ENCODE measurements around the gene KRT73. TPM values are rescaled to one million over a fixed set of nuclear protein-coding genes. Genes with fewer than 3 reads are reported as not detected.

KRT73 gene
- total RNA-seq, 1 experiment from 2014 or later: not detected

- H3K9me3 Mint-ChIP-seq: no peaks in the 10 kb centered on the region
- no peak overlapping the region for H3K4me2 ChIP-seq (ENCODE audit: insufficient read depth, insufficient read length, low read length)
- H4K8ac ChIP-seq (replicated peaks; ENCODE audit: insufficient read length, low read depth, low read length): no peak overlapping the region
- no peak overlapping the region for H3K4ac ChIP-seq (ENCODE audit: low read depth, low read length)
- TF ChIP-seq CTCF (conservative IDR thresholded peaks at IDR 0.05): no peak
- H3K36me3 Mint-ChIP-seq (ENCODE audit: insufficient read depth in 1 of 3, low read depth in 3 of 3): no peaks in the 10 kb centered on the region
- no peak overlapping the region for H2BK20ac ChIP-seq (ENCODE audit: low read depth, low read length, poor library complexity, severe bottlenecking)
- H3K4me3 Mint-ChIP-seq: no peak overlapping the region
- H4K20me1 ChIP-seq (ENCODE audit: control insufficient read depth, insufficient read depth, insufficient read length): no peaks in the 10 kb centered on the region
- H2BK15ac ChIP-seq (ENCODE audit: low read depth, low read length): no peak overlapping the region
- no peak overlapping the region for H3K14ac ChIP-seq (ENCODE audit: insufficient read depth, low read length)
- no peak overlapping the region for H3K27ac ChIP-seq (ENCODE audit: insufficient read length, low read depth, low read length)
- H2BK5ac ChIP-seq (ENCODE audit: insufficient read length, low read length): no peak overlapping the region
- no peak overlapping the region for H3K27ac Mint-ChIP-seq
- H3K23me2 ChIP-seq (ENCODE audit: insufficient read length, low read depth, low read length, poor library complexity, severe bottlenecking): no peaks in the 10 kb centered on the region
- no peaks in the 10 kb centered on the region for H3K9me3 ChIP-seq (ENCODE audit: control insufficient read depth, low read depth, low read length)
- no peak overlapping the region for H4K91ac ChIP-seq (ENCODE audit: insufficient read length, low read depth, low read length)
- H3K4me1 ChIP-seq (ENCODE audit: insufficient read depth, low read length): no peaks in the 10 kb centered on the region
- H2BK12ac ChIP-seq (ENCODE audit: insufficient read length, low read depth, low read length): no peak overlapping the region
- H2BK120ac ChIP-seq (ENCODE audit: low read depth, low read length, poor library complexity, severe bottlenecking): no peak overlapping the region
- H3K79me2 ChIP-seq (ENCODE audit: insufficient read depth, low read length): no peaks in the 10 kb centered on the region
- H3K56ac ChIP-seq (ENCODE audit: insufficient read length, low read depth, low read length): no peak overlapping the region
- H3K27me3 Mint-ChIP-seq (ENCODE audit: low read depth): peaks cover 23% of the 10 kb centered on the region
- H3K23ac ChIP-seq (ENCODE audit: insufficient read length, low read depth, low read length): no peak overlapping the region
- H2AFZ ChIP-seq (ENCODE audit: low read length): no peak overlapping the region
- H3K27me3 ChIP-seq (ENCODE audit: insufficient read depth, low read length): no peaks in the 10 kb centered on the region
- no peak overlapping the region for H3T11ph ChIP-seq (ENCODE audit: low read length)
- no peaks in the 10 kb centered on the region; a peak in 1 of 4 replicates for H3K4me1 Mint-ChIP-seq
- H3K9ac ChIP-seq (ENCODE audit: extremely low read depth, insufficient read length, low read length): no peak overlapping the region
- no peak for DNase-seq
- WGBS (ENCODE audit: extremely low coverage, insufficient read length, low lambda C conversion rate): no CpG with 5 or more reads among the region's 7 CpGs
- H3K79me1 ChIP-seq (ENCODE audit: insufficient read depth, low read depth, low read length, poor library complexity, severe bottlenecking): no peaks in the 10 kb centered on the region
- H4K5ac ChIP-seq (ENCODE audit: insufficient read length, low read depth, low read length): no peak overlapping the region
- no peak overlapping the region for H2AK5ac ChIP-seq (ENCODE audit: insufficient read length, low read length)
- no peak overlapping the region for H3K18ac ChIP-seq (ENCODE audit: insufficient read length, low read depth, low read length)
Measured at GRCh38 chr12:52667931-52668330, 49.6 kb upstream of the KRT73 start.
